HepG2 (cell line): ENCODE results near the gene SNRPD3. TPM values are rescaled to one million over a fixed set of nuclear protein-coding genes. Genes with fewer than 3 reads are reported as not detected.
A peak's percentile ranks its signal among the peaks of the same experiment; 100 is the strongest.

Experiments used
- ARID4A ChIP-seq: sonication (generic); formaldehyde crosslinking; IDR thresholded peaks from 2 replicates; pipeline ENCODE4 v1.5.0; 2020; ENCODE audit warnings: mild to moderate bottlenecking, missing genetic modification reagents, borderline replicate concordance
- ARNTL ChIP-seq: sonication (generic); formaldehyde crosslinking; IDR thresholded peaks from 2 replicates; pipeline ENCODE4 v1.4.0; 2020; ENCODE audit warnings: mild to moderate bottlenecking, missing genetic modification reagents
- NCOA2 ChIP-seq: sonication (generic); formaldehyde crosslinking; IDR thresholded peaks from 2 replicates; pipeline ENCODE4 v1.8.0; 2022; ENCODE audit warnings: inconsistent platforms
- NR3C1 ChIP-seq: sonication (generic); formaldehyde crosslinking; IDR thresholded peaks from 2 replicates; pipeline ENCODE4 v1.4.0; 2020; ENCODE audit warnings: missing genetic modification reagents
- PREB ChIP-seq: sonication (generic); formaldehyde crosslinking; IDR thresholded peaks from 2 replicates; pipeline ENCODE4 v1.4.0; 2020; ENCODE audit warnings: missing genetic modification reagents
- RXRA ChIP-seq: sonication (generic); formaldehyde crosslinking; IDR thresholded peaks from 2 replicates; pipeline ENCODE4 v1.5.1; 2020; ENCODE audit warnings: missing genetic modification reagents
- SKI ChIP-seq: fragments of 450-650 bp; IDR thresholded peaks from one replicate; pipeline ENCODE4 v1.6.1; 2018; ENCODE audit warnings: mild to moderate bottlenecking; ENCODE audit not compliant: partially characterized antibody
- ZBTB33 ChIP-seq: sonication (generic); formaldehyde crosslinking; IDR thresholded peaks from 2 replicates; pipeline ENCODE4 v1.4.0; 2020; ENCODE audit warnings: missing genetic modification reagents
- ZFP82 ChIP-seq: sonication (generic); formaldehyde crosslinking; IDR thresholded peaks from 2 replicates; pipeline ENCODE4 v1.5.1; 2020; ENCODE audit warnings: mild to moderate bottlenecking, missing genetic modification reagents, borderline replicate concordance
- ZNF142 ChIP-seq: sonication (generic); formaldehyde crosslinking; IDR thresholded peaks from 2 replicates; pipeline ENCODE4 v1.4.0; 2020; ENCODE audit warnings: missing genetic modification reagents
- ZNF20 ChIP-seq: sonication (generic); formaldehyde crosslinking; IDR thresholded peaks from 2 replicates; pipeline ENCODE4 v1.4.0; 2020; ENCODE audit warnings: mild to moderate bottlenecking, moderate library complexity, missing genetic modification reagents
- ZNF317 ChIP-seq: sonication (generic); formaldehyde crosslinking; IDR thresholded peaks from 2 replicates; pipeline ENCODE4 v1.5.0; 2020; ENCODE audit warnings: mild to moderate bottlenecking, missing genetic modification reagents
- ZNF576 ChIP-seq: sonication (generic); formaldehyde crosslinking; IDR thresholded peaks from 2 replicates; pipeline ENCODE4 v1.4.0; 2020; ENCODE audit warnings: mild to moderate bottlenecking, missing genetic modification reagents
- ZNF629 ChIP-seq: sonication (generic); formaldehyde crosslinking; conservative IDR thresholded peaks from 2 replicates; pipeline ENCODE4 v1.5.0; 2020; ENCODE audit warnings: missing genetic modification reagents
- ZNF749 ChIP-seq: sonication (generic); formaldehyde crosslinking; IDR thresholded peaks from 2 replicates; pipeline ENCODE4 v1.8.0; 2022; ENCODE audit warnings: mild to moderate bottlenecking, missing genetic modification reagents, moderate library complexity, borderline replicate concordance
- ZNF781 ChIP-seq: sonication (generic); formaldehyde crosslinking; IDR thresholded peaks from 2 replicates; pipeline ENCODE4 v1.5.1; 2020; ENCODE audit warnings: borderline replicate concordance, mild to moderate bottlenecking, missing genetic modification reagents; ENCODE audit errors: not compliant biosample characterization
- polyA plus RNA-seq, 8 experiments: library from polyadenylated mRNA; depleted of rRNA in 3 of 8; stranded (reverse) in 7 of 8; unstranded in 1 of 8; fragments of >200 nt; fragmentation: Illumina TruSeq in 4 of 8; extraction: Trizol in 4 of 8; gene quantifications; 2 replicates each; pipeline versions ENCODE4 v1.2.1 to v1.2.3, GENCODE V29; 2011 to 2016; ENCODE audit warnings: low read depth in 4 of 8, missing spikeins in 1 of 8, mixed read lengths in 1 of 8; ENCODE audit not compliant: insufficient read depth in 1 of 8
- total RNA-seq, 5 experiments: library from RNA; depleted of rRNA; stranded (reverse); fragments of >200 nt; fragmentation: Illumina TruSeq; extraction: Trizol; gene quantifications; 2 replicates each; pipeline ENCODE4 v1.2.3, GENCODE V29; 2016; ENCODE audit warnings: low read depth in 1 of 5

SNRPD3 gene
- total and polyA plus RNA-seq, 2 of the 13 experiments (the other 11 are each of a cell fraction or from before 2014, with no cell fraction given), result 110 to 209 TPM

- TF ChIP-seq NCOA2 (CRISPR knock-in tag) (peak; percentile 67), ZFP82 (CRISPR knock-in tag) (no peak), ZBTB33 (CRISPR knock-in tag) (peak; percentile 51), ZNF781 (CRISPR knock-in tag) (peak; percentile 55), PREB (CRISPR knock-in tag) (no peak), ZNF749 (CRISPR knock-in tag) (no peak; the same call in 1 of the 2 replicates), ARNTL (no peak), ZNF576 (no peak), SKI (peak; percentile 94), ARID4A (CRISPR knock-in tag) (peak; percentile 61; the same call in 1 of the 2 replicates), ZNF142 (CRISPR knock-in tag) (no peak), NR3C1 (CRISPR knock-in tag) (no peak), ZNF20 (CRISPR knock-in tag) (no peak), ZNF317 (CRISPR knock-in tag) (no peak), RXRA (peak; percentile 99), ZNF629 (CRISPR knock-in tag) (no peak)
Observed at GRCh38 chr22:24525416-24526037, 30.3 kb upstream of the SNRPD3 start (continued).
